Spinal cord (tissue), 4 donors: ENCODE data around the gene FNDC4. TPM values are rescaled to one million over a fixed set of nuclear protein-coding genes. Genes with fewer than 3 reads are reported as not detected.

Experiments used
- polyA plus RNA-seq, 2 donors: library from polyadenylated mRNA; unstranded; fragments of 120-200 nt; gene quantifications; one replicate each; pipeline ENCODE4 v1.2.1, GENCODE V29; 2013; ENCODE audit not compliant: insufficient read length in 2 of 2
- small RNA-seq: library from RNA; depleted of rRNA; stranded (forward); fragments of <200 nt; gene quantifications from one replicate; pipeline ENCODE3, GENCODE V24; 2014; ENCODE audit warnings: low replicate concordance
- total RNA-seq, 2 donors: library from RNA; depleted of rRNA in 1 of 2; stranded (reverse); fragments of 120-200 nt in 1 of 2; fragments of >200 nt in 1 of 2; gene quantifications; one replicate each; pipeline versions ENCODE4 v1.2.3 to v1.2.4, GENCODE V29; 2013 to 2014

FNDC4 gene
- total and polyA plus RNA-seq, 4 donors, result 42.5 to 137 (median 92.4) TPM

Small RNA genes within 50 kb of the gene (small RNA-seq; reads per million reads assigned to genes)
- not detected for gene RNU6-986P

Other genes with a start within 250 kb of the FNDC4 start
- 1 to 10 TPM; 2.9 to 5.5 TPM for gene SLC30A3, start 232.2 kb downstream of the FNDC4 start, total RNA-seq
- gene SLC30A3, start 232.2 kb downstream of the FNDC4 start, polyA plus RNA-seq, result 10 to 100 TPM; 18.6 to 30.2 TPM
- gene DNAJC5G, start 219.8 kb downstream of the FNDC4 start, total RNA-seq, result under 1 TPM; 0.22 to 0.50 TPM
- 1 to 10 TPM in 1 of 2 donors, under 1 TPM in 1; 0.48 to 1.7 TPM for gene DNAJC5G, start 219.8 kb downstream of the FNDC4 start, polyA plus RNA-seq
- under 1 TPM; 0.17 to 0.30 TPM for gene TRIM54, start 212.8 kb downstream of the FNDC4 start, total RNA-seq
- 1 to 10 TPM; 1.3 to 1.6 TPM for gene TRIM54, start 212.8 kb downstream of the FNDC4 start, polyA plus RNA-seq
- gene UCN, start 186.8 kb downstream of the FNDC4 start, total RNA-seq, result 1 to 10 TPM in 1 of 2 donors, under 1 TPM in 1; 0.79 to 2.6 TPM
- 1 to 10 TPM; 4.0 to 4.6 TPM for gene UCN, start 186.8 kb downstream of the FNDC4 start, polyA plus RNA-seq
- 100 to 1,000 TPM in 1 of 2 donors, 10 to 100 TPM in 1; 46.6 to 124 TPM for gene MPV17, start 172.1 kb downstream of the FNDC4 start, total RNA-seq
- 100 to 1,000 TPM; 108 to 132 TPM for gene MPV17, start 172.1 kb downstream of the FNDC4 start, polyA plus RNA-seq
- gene GTF3C2, start 138.4 kb downstream of the FNDC4 start, total RNA-seq, result 10 to 100 TPM; 37.8 to 41.5 TPM
- gene GTF3C2, start 138.4 kb downstream of the FNDC4 start, polyA plus RNA-seq, result 10 to 100 TPM; 44.5 to 60.5 TPM
- 10 to 100 TPM; 15.5 to 37.1 TPM for gene EIF2B4, start 124.9 kb downstream of the FNDC4 start, total RNA-seq
- gene EIF2B4, start 124.9 kb downstream of the FNDC4 start, polyA plus RNA-seq, result 10 to 100 TPM; 46.7 to 58.9 TPM
- 100 to 1,000 TPM in 1 of 2 donors, 10 to 100 TPM in 1; 66.2 to 112 TPM for gene SNX17, start 124.6 kb downstream of the FNDC4 start, total RNA-seq
- 100 to 1,000 TPM in 1 of 2 donors, 10 to 100 TPM in 1; 88.5 to 103 TPM for gene SNX17, start 124.6 kb downstream of the FNDC4 start, polyA plus RNA-seq
- 10 to 100 TPM in 1 of 2 donors, 1 to 10 TPM in 1; 6.3 to 16.5 TPM for gene ZNF513, start 114.5 kb downstream of the FNDC4 start, total RNA-seq
- 10 to 100 TPM; 32.6 to 35.3 TPM for gene ZNF513, start 114.5 kb downstream of the FNDC4 start, polyA plus RNA-seq
- gene PPM1G, start 85.6 kb downstream of the FNDC4 start, total RNA-seq, result 10 to 100 TPM; 40.2 to 69.8 TPM
- gene PPM1G, start 85.6 kb downstream of the FNDC4 start, polyA plus RNA-seq, result 10 to 100 TPM; 94.8 to 96.1 TPM
- 10 to 100 TPM; 80.1 to 92.1 TPM for gene NRBP1, start 66.6 kb downstream of the FNDC4 start, total RNA-seq
- 100 to 1,000 TPM; 119 to 133 TPM for gene NRBP1, start 66.6 kb downstream of the FNDC4 start, polyA plus RNA-seq
- under 1 TPM in 1 of 2 donors, not detected in 1; 0.72 TPM for gene KRTCAP3, start 52.8 kb downstream of the FNDC4 start, total RNA-seq
- gene KRTCAP3, start 52.8 kb downstream of the FNDC4 start, polyA plus RNA-seq, result 1 to 10 TPM; 2.6 to 5.2 TPM
- gene IFT172, start 5.5 kb downstream of the FNDC4 start, total RNA-seq, result 10 to 100 TPM; 35.0 to 48.4 TPM
- gene IFT172, start 5.5 kb downstream of the FNDC4 start, polyA plus RNA-seq, result 10 to 100 TPM; 40.1 to 68.0 TPM
- under 1 TPM; 0.20 to 0.77 TPM for gene GCKR, start 1.6 kb upstream of the FNDC4 start, total RNA-seq
- gene GCKR, start 1.6 kb upstream of the FNDC4 start, polyA plus RNA-seq, result 1 to 10 TPM; 1.7 to 2.9 TPM
- gene ZNF512, start 87.8 kb upstream of the FNDC4 start, total RNA-seq, result 10 to 100 TPM; 38.6 to 63.0 TPM
- 10 to 100 TPM; 55.6 to 59.5 TPM for gene ZNF512, start 87.8 kb upstream of the FNDC4 start, polyA plus RNA-seq
- 10 to 100 TPM in 1 of 2 donors, 1 to 10 TPM in 1; 9.7 to 12.8 TPM for gene CCDC121, start 133.8 kb upstream of the FNDC4 start, total RNA-seq
- gene CCDC121, start 133.8 kb upstream of the FNDC4 start, polyA plus RNA-seq, result 1 to 10 TPM; 6.5 to 7.4 TPM
- gene GPN1, start 133.8 kb upstream of the FNDC4 start, total RNA-seq, result 10 to 100 TPM; 33.2 to 35.8 TPM
- gene GPN1, start 133.8 kb upstream of the FNDC4 start, polyA plus RNA-seq, result 10 to 100 TPM; 42.2 to 45.4 TPM
- gene SUPT7L, start 168.4 kb upstream of the FNDC4 start, total RNA-seq, result 10 to 100 TPM; 34.8 to 49.7 TPM
- gene SUPT7L, start 168.4 kb upstream of the FNDC4 start, polyA plus RNA-seq, result 10 to 100 TPM; 50.2 to 57.9 TPM
- 10 to 100 TPM; 28.1 to 32.3 TPM for gene SLC4A1AP, start 168.7 kb upstream of the FNDC4 start, total RNA-seq
- gene SLC4A1AP, start 168.7 kb upstream of the FNDC4 start, polyA plus RNA-seq, result 10 to 100 TPM; 34.9 to 35.5 TPM